ACC112 (cell line): ENCODE results near the gene PKM.

ENCODE experiments used
- H2AFZ ChIP-seq: fragments of 200-600 bp; sonication (generic); one replicate; pipeline ENCODE4 v1.6.0; 2017; ENCODE audit warnings: antibody characterized with exemption, low read length; ENCODE audit not compliant: unreplicated experiment
- H3K27ac ChIP-seq: fragments of 200-600 bp; sonication (generic); 2 replicates; pipeline ENCODE4 v1.5.1; 2014; ENCODE audit warnings: low read depth, mild to moderate bottlenecking, antibody characterized with exemption, low read length, moderate library complexity
- H3K27me3 ChIP-seq: fragments of 200-600 bp; sonication (generic); 2 replicates; pipeline ENCODE4 v1.6.1; 2014; ENCODE audit warnings: mild to moderate bottlenecking, antibody characterized with exemption, low read length, moderate library complexity, mixed read lengths; ENCODE audit not compliant: insufficient read depth
- H3K36me3 ChIP-seq: fragments of 200-600 bp; sonication (generic); 2 replicates; pipeline ENCODE4 v1.6.1; 2016; ENCODE audit warnings: mild to moderate bottlenecking, antibody characterized with exemption, low read length, moderate library complexity, mixed read lengths; ENCODE audit not compliant: insufficient read depth
- H3K4me1 ChIP-seq: fragments of 200-600 bp; sonication (generic); one replicate; pipeline ENCODE4 v1.6.1; 2016; ENCODE audit warnings: low read length, mixed read lengths; ENCODE audit not compliant: insufficient read depth, unreplicated experiment, control insufficient read depth
- H3K4me3 ChIP-seq: fragments of 200-600 bp; sonication (generic); 2 replicates; pipeline ENCODE4 v1.5.1; 2014; ENCODE audit warnings: mild to moderate bottlenecking, low read depth, low read length
- H3K79me2 ChIP-seq: fragments of 200-600 bp; sonication (generic); one replicate; pipeline ENCODE4 v1.6.0; 2016; ENCODE audit warnings: low read length; ENCODE audit not compliant: control insufficient read depth, unreplicated experiment, insufficient read depth

The PKM gene

GRCh38 chr15:72169236-72169920 lies 61.6 kb downstream of the PKM start:
- H3K79me2 ChIP-seq, result no peaks in the 10 kb centered on the region
- no peak overlapping the region for H3K27ac ChIP-seq
- H3K4me1 ChIP-seq, result no peaks in the 10 kb centered on the region

GRCh38 chr15:72168808-72169190 lies 62.2 kb downstream of the PKM start:
- Histone ChIP-seq H3K36me3 (no peaks in the 10 kb centered on the region), H3K4me3 (no peak overlapping the region), H3K79me2 (no peaks in the 10 kb centered on the region), H3K27me3 (0 out of 2 replicates have a peak, but pooled peaks cover 9% of the 10 kb centered on the region), H3K4me1 (no peaks in the 10 kb centered on the region), H3K27ac (no peak overlapping the region), H2AFZ (no peak overlapping the region)

More at GRCh38 chr15:72169236-72169920, 61.6 kb downstream of the PKM start:
- Histone ChIP-seq H3K27me3 (0 out of 2 replicates have a peak, but pooled peaks cover 9% of the 10 kb centered on the region), H2AFZ (no peak overlapping the region), H3K4me3 (no peak overlapping the region), H3K36me3 (no peaks in the 10 kb centered on the region)

- no peak overlapping the region for H3K27ac ChIP-seq
- H3K27me3 ChIP-seq, result 0 out of 2 replicates have a peak, but pooled peaks cover 9% of the 10 kb centered on the region
- no peak overlapping the region for H2AFZ ChIP-seq
- H3K4me1 ChIP-seq, result no peaks in the 10 kb centered on the region
- H3K36me3 ChIP-seq, result no peaks in the 10 kb centered on the region
- H3K4me3 ChIP-seq, result no peak overlapping the region
- no peaks in the 10 kb centered on the region for H3K79me2 ChIP-seq
Measured at GRCh38 chr15:72168131-72168807, 62.7 kb downstream of the PKM start.

GRCh38 chr15:72167445-72167844 lies 63.5 kb downstream of the PKM start:
- H3K4me1 ChIP-seq, result no peaks in the 10 kb centered on the region
- H2AFZ ChIP-seq, result no peak overlapping the region
- H3K27ac ChIP-seq, result no peak overlapping the region
- H3K36me3 ChIP-seq, result no peaks in the 10 kb centered on the region
- H3K79me2 ChIP-seq, result no peaks in the 10 kb centered on the region
- H3K27me3 ChIP-seq, result 0 out of 2 replicates have a peak, but pooled peaks cover 5% of the 10 kb centered on the region
- no peak overlapping the region for H3K4me3 ChIP-seq

GRCh38 chr15:72166716-72167417 lies 64.1 kb downstream of the PKM start:
- no peak overlapping the region for H3K27ac ChIP-seq
- H3K27me3 ChIP-seq, result 0 out of 2 replicates have a peak, but pooled peaks cover 5% of the 10 kb centered on the region
- H3K79me2 ChIP-seq, result no peaks in the 10 kb centered on the region
- H3K36me3 ChIP-seq, result no peaks in the 10 kb centered on the region
- H3K4me1 ChIP-seq, result no peaks in the 10 kb centered on the region
- no peak overlapping the region for H3K4me3 ChIP-seq
- H2AFZ ChIP-seq, result no peak overlapping the region

GRCh38 chr15:72163719-72164118 lies 67.3 kb downstream of the PKM start:
- Histone ChIP-seq H3K4me3 (no peak overlapping the region), H3K4me1 (no peaks in the 10 kb centered on the region), H3K36me3 (no peaks in the 10 kb centered on the region), H3K27me3 (0 out of 2 replicates have a peak, but pooled peaks cover 5% of the 10 kb centered on the region), H3K79me2 (no peaks in the 10 kb centered on the region), H2AFZ (no peak overlapping the region), H3K27ac (no peak overlapping the region)

GRCh38 chr15:72162569-72162968 lies 68.4 kb downstream of the PKM start:
- Histone ChIP-seq H3K27ac (no peak overlapping the region), H2AFZ (no peak overlapping the region), H3K36me3 (no peaks in the 10 kb centered on the region), H3K4me1 (no peaks in the 10 kb centered on the region), H3K4me3 (no peak overlapping the region), H3K79me2 (no peaks in the 10 kb centered on the region), H3K27me3 (no peaks in the 10 kb centered on the region)

GRCh38 chr15:72161361-72162132 lies 69.4 kb downstream of the PKM start:
- Histone ChIP-seq H3K27ac (no peak overlapping the region), H3K36me3 (no peaks in the 10 kb centered on the region), H3K79me2 (no peaks in the 10 kb centered on the region), H3K4me3 (no peak overlapping the region), H2AFZ (no peak overlapping the region), H3K27me3 (no peaks in the 10 kb centered on the region), H3K4me1 (no peaks in the 10 kb centered on the region)

GRCh38 chr15:72160696-72161245 lies 70.2 kb downstream of the PKM start:
- no peaks in the 10 kb centered on the region for H3K27me3 ChIP-seq
- H3K36me3 ChIP-seq, result no peaks in the 10 kb centered on the region
- H3K27ac ChIP-seq, result no peak overlapping the region
- no peak overlapping the region for H3K4me3 ChIP-seq
- no peaks in the 10 kb centered on the region for H3K4me1 ChIP-seq
- H3K79me2 ChIP-seq, result no peaks in the 10 kb centered on the region
- H2AFZ ChIP-seq, result no peak overlapping the region

- H2AFZ ChIP-seq, result no peak overlapping the region
- no peaks in the 10 kb centered on the region for H3K27me3 ChIP-seq
- no peaks in the 10 kb centered on the region for H3K79me2 ChIP-seq
- H3K4me3 ChIP-seq, result no peak overlapping the region
- no peak overlapping the region for H3K27ac ChIP-seq
- peaks cover 7% of the 10 kb centered on the region for H3K4me1 ChIP-seq
- no peaks in the 10 kb centered on the region for H3K36me3 ChIP-seq
Measured at GRCh38 chr15:72156928-72157327, 74.1 kb downstream of the PKM start.
